OCI-LY1 (cell line): Measurements from ENCODE around the gene HPCAL1.

ENCODE experiments used
- H2AFZ ChIP-seq: fragments of 200-600 bp; sonication (generic), shearing (Covaris generic); 2 replicates; pipeline ENCODE4 v1.6.0; 2014; ENCODE audit warnings: antibody characterized with exemption, mild to moderate bottlenecking, low read length
- H3F3A ChIP-seq: fragments of 200-600 bp; sonication (generic), shearing (Covaris generic); 2 replicates; pipeline ENCODE4 v1.6.0; 2014; ENCODE audit warnings: mild to moderate bottlenecking, antibody characterized with exemption, low read length, moderate library complexity; ENCODE audit not compliant: insufficient read depth
- H3K27ac ChIP-seq: fragments of 200-600 bp; sonication (generic); 2 replicates; pipeline ENCODE4 v1.5.1; 2014; ENCODE audit warnings: low read length, mixed run types, mild to moderate bottlenecking, low read depth; ENCODE audit not compliant: poor library complexity, severe bottlenecking
- H3K27me3 ChIP-seq: fragments of 200-600 bp; sonication (generic); 2 replicates; pipeline ENCODE4 v1.6.0; 2014; ENCODE audit warnings: antibody characterized with exemption, mild to moderate bottlenecking, low read length, moderate library complexity; ENCODE audit not compliant: insufficient read depth
- H3K36me3 ChIP-seq: fragments of 200-600 bp; sonication (generic); 2 replicates; pipeline ENCODE4 v1.6.1; 2014; ENCODE audit warnings: mild to moderate bottlenecking, antibody characterized with exemption, low read length, moderate library complexity, mixed read lengths; ENCODE audit not compliant: insufficient read depth
- H3K4me1 ChIP-seq: fragments of 200-600 bp; sonication (generic); 2 replicates; pipeline ENCODE4 v1.5.1; 2014; ENCODE audit warnings: mild to moderate bottlenecking, low read length, moderate library complexity; ENCODE audit not compliant: insufficient read depth, severe bottlenecking
- H3K4me2 ChIP-seq: fragments of 200-600 bp; sonication (generic), shearing (Covaris generic); 2 replicates; pipeline ENCODE4 v1.6.1; 2014; ENCODE audit warnings: low read length
- H3K4me3 ChIP-seq: fragments of 200-600 bp; sonication (generic); 2 replicates; pipeline ENCODE4 v1.5.1; 2014; ENCODE audit warnings: low read length, low read depth, mild to moderate bottlenecking, mixed read lengths; ENCODE audit not compliant: poor library complexity, severe bottlenecking
- H3K79me2 ChIP-seq: fragments of 200-600 bp; shearing (Covaris generic); 2 replicates; pipeline ENCODE4 v1.6.1; 2016; ENCODE audit warnings: mixed run types, low read length, mixed read lengths; ENCODE audit not compliant: insufficient read depth
- H3K9ac ChIP-seq: fragments of 200-600 bp; sonication (generic), shearing (Covaris generic); 2 replicates; pipeline ENCODE4 v1.6.1; 2014; ENCODE audit warnings: mild to moderate bottlenecking, low read length, mixed read lengths
- H3K9me2 ChIP-seq: fragments of 200-600 bp; sonication (generic), shearing (Covaris generic); 2 replicates; pipeline ENCODE4 v1.6.1; 2014; ENCODE audit warnings: low read depth, mild to moderate bottlenecking, low read length, mixed read lengths
- H3K9me3 ChIP-seq: fragments of 200-600 bp; shearing (Covaris generic); 2 replicates; pipeline ENCODE4 v1.6.1; 2014; ENCODE audit warnings: low read length, mixed read lengths
- H4K20me1 ChIP-seq: fragments of 200-600 bp; sonication (generic), shearing (Covaris generic); 2 replicates; pipeline ENCODE4 v1.6.0; 2016; ENCODE audit warnings: mild to moderate bottlenecking, low read length; ENCODE audit not compliant: insufficient read depth
- CTCF ChIP-seq: fragments of 200-600 bp; sonication (generic), shearing (Covaris generic); IDR thresholded peaks from 2 replicates; pipeline ENCODE4 v1.5.1; 2017; ENCODE audit warnings: mild to moderate bottlenecking, antibody characterized with exemption, low read length, moderate library complexity, mixed read lengths
- EZH2 ChIP-seq: fragments of 200-600 bp; sonication (generic), shearing (Covaris generic); IDR thresholded peaks from 2 replicates; pipeline ENCODE4 v1.8.0; 2017; ENCODE audit warnings: borderline replicate concordance, mixed run types, mild to moderate bottlenecking, antibody characterized with exemption, low read length, moderate library complexity, mixed read lengths

HPCAL1 gene

DNA sequence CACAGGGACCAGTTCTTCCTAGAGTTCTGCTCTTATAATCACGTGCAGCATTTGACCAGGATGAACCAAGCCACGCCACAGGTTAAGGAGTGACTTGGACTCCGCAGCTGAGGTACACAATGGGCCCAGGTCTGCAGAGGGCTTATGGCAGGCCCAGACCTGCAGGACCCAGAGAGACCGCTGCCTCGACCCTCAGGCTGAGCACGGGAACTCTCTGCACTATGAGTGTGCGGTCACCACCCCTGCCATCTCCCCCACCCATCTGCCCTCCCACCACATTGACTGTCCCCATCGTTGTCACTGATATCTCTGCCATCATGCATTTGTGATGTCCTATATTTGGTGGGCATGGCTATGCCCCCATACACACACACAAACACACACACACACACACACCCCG lies 45.7 kb upstream of the HPCAL1 start:
- Histone ChIP-seq H3K4me1 (no peaks in the 10 kb centered on the region), H3K4me2 (no peak overlapping the region), H3K9me2 (no peaks in the 10 kb centered on the region), H3K79me2 (no peaks in the 10 kb centered on the region), H3K27ac (no peak overlapping the region), H3K9me3 (no peaks in the 10 kb centered on the region), H3F3A (no peaks in the 10 kb centered on the region), H3K36me3 (no peaks in the 10 kb centered on the region), H3K27me3 (peaks cover 11% of the 10 kb centered on the region), H2AFZ (no peak overlapping the region), H3K9ac (no peak overlapping the region), H4K20me1 (no peaks in the 10 kb centered on the region), H3K4me3 (no peak overlapping the region)
- TF ChIP-seq EZH2, result no peak

DNA sequence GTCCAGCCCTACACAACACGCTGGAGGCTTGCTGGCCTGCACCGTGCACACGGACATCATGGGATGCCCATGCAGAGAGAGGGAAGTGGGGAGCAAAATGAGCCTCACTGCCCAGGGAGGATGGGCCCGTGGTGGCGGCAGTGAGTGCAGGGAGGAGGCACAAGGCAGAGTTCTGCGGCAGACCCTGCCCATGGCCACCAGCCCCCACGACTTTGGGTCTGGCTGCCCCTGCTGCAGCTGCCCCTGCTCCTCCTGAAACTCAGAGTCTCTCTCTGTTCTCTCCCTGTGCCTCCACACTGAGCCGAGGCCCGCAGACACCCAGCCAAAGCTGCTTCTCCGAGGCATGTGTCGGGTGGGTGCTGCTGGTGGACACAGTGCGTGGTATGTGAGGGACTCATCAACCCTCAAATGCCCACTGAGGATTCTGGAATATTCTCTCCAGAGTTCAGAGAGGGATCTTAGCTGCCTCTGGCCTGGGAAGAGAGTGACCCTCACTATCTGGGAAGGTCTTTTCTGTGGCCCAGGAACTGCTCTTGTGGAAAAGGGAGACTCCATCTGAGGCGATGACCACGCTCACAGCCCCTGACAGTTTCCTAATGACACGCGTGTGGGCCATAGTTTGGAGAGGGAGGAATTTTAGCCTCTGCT lies 45.1 kb upstream of the HPCAL1 start:
- Histone ChIP-seq H3K79me2 (no peaks in the 10 kb centered on the region), H3K4me2 (no peak overlapping the region), H3K9me2 (no peaks in the 10 kb centered on the region)

GRCh38 chr2:10258326-10258725 lies 44.4 kb upstream of the HPCAL1 start:
- no peaks in the 10 kb centered on the region for H3K9me2 ChIP-seq
- no peak overlapping the region for H3K9ac ChIP-seq
- H3K4me3 ChIP-seq, result no peak overlapping the region
- no peaks in the 10 kb centered on the region for H3K9me3 ChIP-seq
- no peak overlapping the region for H3K4me2 ChIP-seq
- H4K20me1 ChIP-seq, result no peaks in the 10 kb centered on the region
- no peak overlapping the region for H3K27ac ChIP-seq
- peaks cover 11% of the 10 kb centered on the region for H3K27me3 ChIP-seq
- H3F3A ChIP-seq, result no peaks in the 10 kb centered on the region
- H3K36me3 ChIP-seq, result no peaks in the 10 kb centered on the region
- H3K79me2 ChIP-seq, result no peaks in the 10 kb centered on the region
- TF ChIP-seq CTCF (no peak), EZH2 (no peak)
- H2AFZ ChIP-seq, result no peak overlapping the region
- no peaks in the 10 kb centered on the region for H3K4me1 ChIP-seq

More for the DNA sequence above, 45.1 kb upstream of the HPCAL1 start:
- H3K27ac ChIP-seq, result no peak overlapping the region
- no peak overlapping the region for H3K9ac ChIP-seq
- H3K4me1 ChIP-seq, result no peaks in the 10 kb centered on the region
- H3K9me3 ChIP-seq, result no peaks in the 10 kb centered on the region
- H4K20me1 ChIP-seq, result no peaks in the 10 kb centered on the region
- no peak overlapping the region for H2AFZ ChIP-seq
- H3F3A ChIP-seq, result no peaks in the 10 kb centered on the region
- H3K4me3 ChIP-seq, result no peak overlapping the region
- TF ChIP-seq EZH2 (no peak), CTCF (no peak)
- H3K36me3 ChIP-seq, result no peaks in the 10 kb centered on the region
- peaks cover 11% of the 10 kb centered on the region for H3K27me3 ChIP-seq

- no peaks in the 10 kb centered on the region for H3K9me2 ChIP-seq
- H3K79me2 ChIP-seq, result no peaks in the 10 kb centered on the region
- H3K9me3 ChIP-seq, result no peaks in the 10 kb centered on the region
- TF ChIP-seq CTCF, result no peak
- no peak for TF ChIP-seq EZH2
- no peaks in the 10 kb centered on the region for H3K4me1 ChIP-seq
- H3F3A ChIP-seq, result no peaks in the 10 kb centered on the region
- no peak overlapping the region for H3K4me3 ChIP-seq
- H3K27me3 ChIP-seq, result peaks cover 11% of the 10 kb centered on the region
- no peaks in the 10 kb centered on the region for H4K20me1 ChIP-seq
- H3K4me2 ChIP-seq, result no peak overlapping the region
- H3K36me3 ChIP-seq, result no peaks in the 10 kb centered on the region
- no peak overlapping the region for H3K27ac ChIP-seq
- no peak overlapping the region for H2AFZ ChIP-seq
- H3K9ac ChIP-seq, result no peak overlapping the region
Measured at GRCh38 chr2:10258726-10259125, 44.0 kb upstream of the HPCAL1 start.
